ENCODE results near the gene KRTAP10-12. TPM values are rescaled to one million over a fixed set of nuclear protein-coding genes. Genes with fewer than 3 reads are reported as not detected.

The KRTAP10-12 gene
- polyA plus RNA-seq, 1 donor from 2014 or later = not detected

DNA sequence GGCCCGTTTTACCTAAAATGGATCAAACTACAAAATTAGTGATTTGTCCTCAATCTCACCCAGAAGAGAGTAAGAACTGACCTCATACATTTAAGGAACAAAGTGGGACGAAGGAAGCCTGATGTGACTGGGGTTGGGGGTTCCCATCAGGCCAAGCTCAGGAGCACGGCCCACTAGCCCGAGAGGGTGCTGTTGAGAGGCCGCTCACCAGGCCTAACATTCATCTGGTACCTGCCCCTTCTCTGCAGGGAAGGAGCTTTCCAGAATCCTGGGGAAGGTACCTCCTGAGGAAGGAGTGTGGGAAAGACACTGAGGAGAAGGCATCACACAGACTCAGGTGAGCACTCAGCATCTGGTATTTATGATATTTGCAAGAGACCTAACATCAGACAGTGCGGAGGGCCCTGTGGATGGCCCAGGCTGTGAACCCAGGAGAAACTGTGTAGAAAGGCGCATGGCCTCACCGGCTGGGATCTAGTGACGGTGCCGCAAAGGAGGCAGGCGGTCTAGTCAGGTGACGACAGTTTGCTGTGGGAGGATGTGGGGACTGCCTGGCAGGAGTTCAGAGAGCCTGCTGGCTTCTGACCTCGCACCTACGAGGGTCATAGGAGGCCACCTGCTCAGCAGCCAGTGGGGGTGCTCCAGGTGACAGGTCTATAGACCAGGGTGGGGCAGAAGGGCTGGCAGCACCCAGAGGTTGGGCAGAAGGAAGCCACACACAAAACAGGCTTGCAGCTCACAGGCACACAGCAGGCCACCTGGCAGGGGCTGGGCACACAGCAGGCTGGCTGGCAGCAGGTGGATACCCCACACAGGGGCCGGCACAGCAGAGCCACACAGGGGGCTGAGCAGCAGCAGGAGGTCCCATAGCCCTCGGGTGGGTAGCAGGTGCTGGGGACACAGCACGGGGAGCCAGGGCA is 43.1 kb upstream of the KRTAP10-12 start:
- H3K36me3 ChIP-seq (ENCODE audit: insufficient read depth, low read length) = no peaks in the 10 kb centered on the region
- no peaks in the 10 kb centered on the region for H3K27me3 ChIP-seq (ENCODE audit: insufficient read depth, low read depth, low read length)
- H4K20me1 ChIP-seq (ENCODE audit: insufficient read depth) = no peaks in the 10 kb centered on the region
- no peak overlapping the region for H3K27ac ChIP-seq (ENCODE audit: low read length)
- H3K9me2 ChIP-seq (ENCODE audit: insufficient read depth, low read length) = no peaks in the 10 kb centered on the region
- H3F3A ChIP-seq (ENCODE audit: insufficient read depth, low read length, poor library complexity, severe bottlenecking) = no peaks in the 10 kb centered on the region
- no peak for TF ChIP-seq SMC3 (conservative IDR thresholded peaks at IDR 0.05; ENCODE audit: poor library complexity)
- TF ChIP-seq REST (IDR thresholded peaks at IDR 0.05; ENCODE audit: borderline replicate concordance) = no peak
- TF ChIP-seq EP300 (conservative IDR thresholded peaks at IDR 0.05; ENCODE audit: poor library complexity, severe bottlenecking) = no peak
- TF ChIP-seq EZH2 (IDR thresholded peaks at IDR 0.05; ENCODE audit: borderline replicate concordance, insufficient read depth, low read length, poor library complexity, severe bottlenecking) = no peak
- no peak for TF ChIP-seq POLR2AphosphoS5 (IDR thresholded peaks at IDR 0.05)
- no peak for TF ChIP-seq TAF1 (IDR thresholded peaks at IDR 0.05; ENCODE audit: low read depth)
- TF ChIP-seq RAD21 (conservative IDR thresholded peaks at IDR 0.05) = no peak
- TF ChIP-seq MXI1 (conservative IDR thresholded peaks at IDR 0.05; ENCODE audit: poor library complexity, severe bottlenecking) = no peak
- TF ChIP-seq, protein P1, sequence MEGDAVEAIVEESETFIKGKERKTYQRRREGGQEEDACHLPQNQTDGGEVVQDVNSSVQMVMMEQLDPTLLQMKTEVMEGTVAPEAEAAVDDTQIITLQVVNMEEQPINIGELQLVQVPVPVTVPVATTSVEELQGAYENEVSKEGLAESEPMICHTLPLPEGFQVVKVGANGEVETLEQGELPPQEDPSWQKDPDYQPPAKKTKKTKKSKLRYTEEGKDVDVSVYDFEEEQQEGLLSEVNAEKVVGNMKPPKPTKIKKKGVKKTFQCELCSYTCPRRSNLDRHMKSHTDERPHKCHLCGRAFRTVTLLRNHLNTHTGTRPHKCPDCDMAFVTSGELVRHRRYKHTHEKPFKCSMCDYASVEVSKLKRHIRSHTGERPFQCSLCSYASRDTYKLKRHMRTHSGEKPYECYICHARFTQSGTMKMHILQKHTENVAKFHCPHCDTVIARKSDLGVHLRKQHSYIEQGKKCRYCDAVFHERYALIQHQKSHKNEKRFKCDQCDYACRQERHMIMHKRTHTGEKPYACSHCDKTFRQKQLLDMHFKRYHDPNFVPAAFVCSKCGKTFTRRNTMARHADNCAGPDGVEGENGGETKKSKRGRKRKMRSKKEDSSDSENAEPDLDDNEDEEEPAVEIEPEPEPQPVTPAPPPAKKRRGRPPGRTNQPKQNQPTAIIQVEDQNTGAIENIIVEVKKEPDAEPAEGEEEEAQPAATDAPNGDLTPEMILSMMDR (IDR thresholded peaks at IDR 0.05; ENCODE audit: poor library complexity, severe bottlenecking) = no peak
- no peak overlapping the region for H3K4me3 ChIP-seq (ENCODE audit: low read length)
- no peaks in the 10 kb centered on the region for H3K79me2 ChIP-seq (replicated peaks; ENCODE audit: insufficient read depth, low read length)
- H3K4me2 ChIP-seq (ENCODE audit: low read length) = no peak overlapping the region
- H2AFZ ChIP-seq (ENCODE audit: low read depth, low read length) = no peak overlapping the region
- H3K9me3 ChIP-seq (ENCODE audit: low read length) = no peaks in the 10 kb centered on the region
- no peak overlapping the region for H3K9ac ChIP-seq (ENCODE audit: low read length)

- no peak within 1 kb of the TSS for H2AFZ ChIP-seq (ENCODE audit: low read depth, low read length)
- no peaks in the 10 kb centered on the region for H3K27me3 ChIP-seq (ENCODE audit: insufficient read depth, low read depth, low read length)
- TF ChIP-seq, protein P1 (IDR thresholded peaks at IDR 0.05; ENCODE audit: poor library complexity, severe bottlenecking) = no peak
- TF ChIP-seq TAF1 (IDR thresholded peaks at IDR 0.05; ENCODE audit: low read depth) = no peak
- TF ChIP-seq RAD21 (conservative IDR thresholded peaks at IDR 0.05) = no peak
- no peak for TF ChIP-seq EZH2 (IDR thresholded peaks at IDR 0.05; ENCODE audit: borderline replicate concordance, insufficient read depth, low read length, poor library complexity, severe bottlenecking)
- no peak for TF ChIP-seq REST (IDR thresholded peaks at IDR 0.05; ENCODE audit: borderline replicate concordance)
- no peak for TF ChIP-seq EP300 (conservative IDR thresholded peaks at IDR 0.05; ENCODE audit: poor library complexity, severe bottlenecking)
- TF ChIP-seq SMC3 (conservative IDR thresholded peaks at IDR 0.05; ENCODE audit: poor library complexity) = no peak
- TF ChIP-seq POLR2AphosphoS5 (IDR thresholded peaks at IDR 0.05) = no peak
- no peak for TF ChIP-seq MXI1 (conservative IDR thresholded peaks at IDR 0.05; ENCODE audit: poor library complexity, severe bottlenecking)
- H3K9me2 ChIP-seq (ENCODE audit: insufficient read depth, low read length) = no peaks in the 10 kb centered on the region
- H3F3A ChIP-seq (ENCODE audit: insufficient read depth, low read length, poor library complexity, severe bottlenecking) = no peaks in the 10 kb centered on the region
- H3K4me3 ChIP-seq (ENCODE audit: low read length) = no peak within 1 kb of the TSS
- H3K36me3 ChIP-seq (ENCODE audit: insufficient read depth, low read length) = no peaks in the 10 kb centered on the region
- H3K27ac ChIP-seq (ENCODE audit: low read length) = no peak within 1 kb of the TSS
- no peak within 1 kb of the TSS for H3K4me2 ChIP-seq (ENCODE audit: low read length)
- H3K79me2 ChIP-seq (replicated peaks; ENCODE audit: insufficient read depth, low read length) = no peaks in the 10 kb centered on the region
- no peaks in the 10 kb centered on the region for H4K20me1 ChIP-seq (ENCODE audit: insufficient read depth)
- H3K9me3 ChIP-seq (ENCODE audit: low read length) = no peaks in the 10 kb centered on the region
- H3K9ac ChIP-seq (ENCODE audit: low read length) = no peak within 1 kb of the TSS
Observed at GRCh38 chr21:44654576-44655175, 42.3 kb upstream of the KRTAP10-12 start, which contains the start of gene KRTAP12-4. Gene KRTAP12-4 (minus strand): TSS chr21:44654659. CDS start chr21:44654614, 45 bp downstream.

Measured in neural cell (in vitro differentiated cells).